HEK293T (cell line): Measurements from ENCODE around the gene PIK3R3.

ENCODE experiments used
- ELF4 ChIP-seq: fragments of 450-650 bp; IDR thresholded peaks from 2 replicates; pipeline ENCODE4 v1.6.1; 2017; ENCODE audit warnings: antibody characterized with exemption
- FOXA1 ChIP-seq: fragments of 450-650 bp; IDR thresholded peaks from 2 replicates; pipeline ENCODE4 v1.6.1; 2016; ENCODE audit warnings: mild to moderate bottlenecking
- FOXK2 ChIP-seq: fragments of 450-650 bp; IDR thresholded peaks from 2 replicates; pipeline ENCODE4 v1.6.1; 2016; ENCODE audit warnings: mild to moderate bottlenecking
- FOXM1 ChIP-seq: fragments of 450-650 bp; IDR thresholded peaks from 2 replicates; pipeline ENCODE4 v1.6.1; 2017; ENCODE audit warnings: mild to moderate bottlenecking, borderline replicate concordance
- SP1 ChIP-seq: fragments of 450-650 bp; IDR thresholded peaks from 2 replicates; pipeline ENCODE4 v1.6.1; 2017
- SUZ12 ChIP-seq: fragments of 450-650 bp; IDR thresholded peaks from 2 replicates; pipeline ENCODE4 v1.6.1; 2016; ENCODE audit warnings: mild to moderate bottlenecking
- TARDBP ChIP-seq: fragments of 450-650 bp; IDR thresholded peaks from 2 replicates; pipeline ENCODE4 v1.6.1; 2016
- ZNF384 ChIP-seq: fragments of 450-650 bp; IDR thresholded peaks from 2 replicates; pipeline ENCODE4 v1.6.1; 2016

- TF ChIP-seq ZNF384 (no peak), FOXK2 (no peak), TARDBP (no peak), FOXA1 (no peak), FOXM1 (no peak), ELF4 (no peak), SUZ12 (no peak), SP1 (no peak)
These were observed 17.7 kb upstream of the PIK3R3 start for GRCh38 chr1:46150085-46150484.
